PFSK-1 (cell line): ENCODE measurements around the gene GALNT4.

Source experiments
- REST ChIP-seq, 2 experiments: IDR thresholded peaks; 2 replicates each; pipeline versions ENCODE4 v1.6.1 to v1.8.0; 2011 to 2012; ENCODE audit warnings: low read depth in 2 of 2, low read length in 2 of 2, control low read depth in 1 of 2, inconsistent platforms in 1 of 2, mild to moderate bottlenecking in 1 of 2, moderate library complexity in 1 of 2; ENCODE audit not compliant: insufficient read depth in 1 of 2
- SIN3A ChIP-seq: IDR thresholded peaks from 2 replicates; pipeline ENCODE4 v1.6.1; 2012; ENCODE audit warnings: mild to moderate bottlenecking, low read length, moderate library complexity, borderline replicate concordance; ENCODE audit not compliant: insufficient read depth

- no peak for TF ChIP-seq SIN3A
- TF ChIP-seq REST (IDR thresholded peaks at IDR 0.05; ENCODE audit: insufficient read depth in 1 of 2, low read depth in 2 of 2, low read length in 2 of 2), result no peak
Observed at GRCh38 chr12:89474615-89475014, 50.0 kb downstream of the GALNT4 start.
